ES-I3 (cell line): ENCODE results near the gene NUP210.

Experiments
- H3K36me3 ChIP-seq: 2 replicates; pipeline ENCODE4 v1.6.1; 2013; ENCODE audit warnings: mild to moderate bottlenecking, low read length, control low read depth, moderate library complexity; ENCODE audit not compliant: insufficient read depth
- H3K4me1 ChIP-seq: 2 replicates; pipeline ENCODE4 v1.6.1; 2013; ENCODE audit warnings: mild to moderate bottlenecking, control low read depth, low read length; ENCODE audit not compliant: insufficient read depth
- H3K9ac ChIP-seq: 2 replicates; pipeline ENCODE4 v1.6.1; 2013; ENCODE audit warnings: low read depth, mild to moderate bottlenecking, low read length, moderate library complexity
- H3K9me3 ChIP-seq: 2 replicates; pipeline ENCODE4 v1.6.1; 2013; ENCODE audit warnings: mild to moderate bottlenecking, low read length, moderate library complexity; ENCODE audit not compliant: control insufficient read depth, insufficient read depth

NUP210 gene

DNA sequence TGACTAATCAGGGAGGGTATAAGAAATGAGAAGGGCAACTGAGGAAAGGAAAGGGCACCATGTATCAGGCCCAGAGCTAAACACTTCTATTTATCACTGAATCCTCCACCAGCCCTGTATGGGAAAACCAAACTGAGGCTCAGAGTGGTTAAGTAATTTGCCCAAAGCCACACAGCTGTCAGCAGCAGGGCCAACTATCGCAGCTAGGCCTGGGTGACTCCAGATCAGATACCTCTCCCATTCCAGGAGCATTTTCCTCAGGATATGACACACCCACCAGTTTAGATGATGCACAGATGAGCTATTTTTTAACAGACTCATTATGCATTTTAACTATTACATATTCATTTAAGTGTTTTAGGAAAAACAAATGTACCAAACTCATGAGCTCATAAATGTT, 14.5 kb downstream of the NUP210 start:
- Histone ChIP-seq H3K9me3 (no peaks in the 10 kb centered on the region), H3K9ac (no peak overlapping the region), H3K4me1 (peaks cover 5% of the 10 kb centered on the region; the same call in 1 of the 2 replicates), H3K36me3 (peaks cover 5% of the 10 kb centered on the region; the same call in 1 of the 2 replicates)

DNA sequence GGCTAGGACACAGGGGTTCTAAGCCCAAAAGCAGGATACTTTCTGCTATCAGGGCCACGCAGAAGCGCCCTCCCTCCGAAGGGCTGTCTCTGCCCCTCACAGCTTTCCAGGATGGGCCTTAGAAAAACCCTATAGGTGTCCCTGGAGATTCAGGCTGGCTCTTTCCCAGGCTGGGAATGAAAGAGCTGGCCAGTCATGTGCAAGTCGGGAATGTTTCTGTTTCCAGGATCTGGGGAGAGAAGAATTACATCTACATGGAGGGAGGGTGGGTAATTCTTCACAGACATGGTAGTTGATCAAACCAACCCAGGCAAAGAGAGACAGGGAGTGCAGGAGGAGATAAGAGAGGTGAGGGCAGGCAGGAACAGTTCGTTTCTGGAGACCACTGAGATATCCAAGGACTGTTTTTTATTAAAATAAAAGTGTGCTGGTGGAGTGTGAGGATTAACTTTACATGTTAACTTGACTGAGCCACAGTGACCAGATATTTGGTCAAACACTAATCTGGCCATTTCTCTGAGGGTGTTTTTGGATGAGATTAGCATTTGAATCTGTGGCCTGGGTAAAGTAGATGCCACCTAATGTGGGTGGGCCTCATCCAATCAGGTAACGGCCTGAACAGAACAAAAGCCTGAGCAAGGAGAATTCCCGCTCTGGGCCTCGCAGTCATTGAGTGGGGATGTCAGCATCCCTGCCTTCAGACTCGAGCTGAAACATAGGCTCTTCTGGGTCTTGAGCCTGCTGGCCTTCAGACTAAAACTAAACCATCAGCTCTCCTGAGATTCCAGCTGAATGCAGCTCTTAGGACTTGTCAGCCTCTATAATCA, 15.3 kb downstream of the NUP210 start:
- H3K9me3 ChIP-seq = no peaks in the 10 kb centered on the region
- peaks cover 5% of the 10 kb centered on the region; the same call in 1 of the 2 replicates for H3K36me3 ChIP-seq

DNA sequence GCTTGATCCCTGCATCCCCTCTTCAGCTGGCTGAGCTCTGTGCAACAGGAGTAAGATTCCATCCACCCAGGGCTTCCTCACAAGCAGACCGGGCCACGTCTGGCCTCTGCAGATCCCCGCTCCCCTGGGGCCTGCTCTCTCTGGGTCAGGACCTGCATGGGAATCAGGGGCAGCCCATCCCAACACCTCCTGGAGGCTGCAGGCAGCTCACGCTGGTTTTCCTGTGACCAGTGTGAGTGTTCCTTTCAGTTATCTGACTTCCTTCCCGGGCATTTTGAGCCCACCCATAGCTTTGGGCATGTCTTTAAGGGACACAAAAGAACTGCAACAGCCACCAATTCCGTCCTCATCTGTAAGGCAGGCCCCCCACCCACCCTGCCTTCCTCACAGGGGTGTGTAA, 16.3 kb downstream of the NUP210 start:
- H3K36me3 ChIP-seq = no peaks in the 10 kb centered on the region; the same call in 1 of the 2 replicates
- no peak overlapping the region; the same call in 1 of the 2 replicates for H3K9ac ChIP-seq
- peaks cover 5% of the 10 kb centered on the region; the same call in 1 of the 2 replicates for H3K4me1 ChIP-seq
- H3K9me3 ChIP-seq = no peaks in the 10 kb centered on the region

More for the DNA sequence above, 15.3 kb downstream of the NUP210 start:
- peaks cover 5% of the 10 kb centered on the region; the same call in 1 of the 2 replicates for H3K4me1 ChIP-seq
- no peak overlapping the region for H3K9ac ChIP-seq

DNA sequence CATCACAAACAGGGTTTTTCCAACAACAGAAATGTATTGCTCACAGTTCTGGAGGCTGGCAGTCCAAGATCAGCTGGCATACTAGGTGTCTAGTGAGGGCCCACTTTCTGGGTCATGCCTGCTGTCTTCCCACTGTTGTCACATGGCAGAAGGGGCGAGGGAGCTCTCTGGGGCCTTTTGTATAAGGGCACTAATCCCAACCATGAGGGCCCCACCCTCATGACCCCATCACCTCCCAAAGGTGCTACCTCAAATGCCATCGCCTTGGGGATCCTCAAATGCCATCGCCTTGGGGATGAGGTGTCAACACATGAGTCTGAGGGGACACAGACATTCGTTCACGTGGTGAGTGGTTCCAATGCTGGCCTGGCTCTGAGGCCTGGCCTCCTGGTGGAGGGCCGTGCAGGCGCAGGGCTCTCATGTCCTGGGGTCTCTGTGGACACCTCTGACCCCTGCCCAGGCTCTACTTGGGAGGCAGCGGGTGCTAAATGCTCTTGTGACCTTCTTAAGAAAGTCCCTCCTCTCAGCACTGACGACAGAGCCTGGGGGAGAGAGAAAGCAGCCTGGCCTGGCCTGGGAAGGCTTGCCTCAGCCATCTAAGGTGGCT, 16.8 kb downstream of the NUP210 start:
- Histone ChIP-seq H3K4me1 (peaks cover 5% of the 10 kb centered on the region; the same call in 1 of the 2 replicates), H3K9ac (no peak overlapping the region), H3K36me3 (no peaks in the 10 kb centered on the region; the same call in 1 of the 2 replicates), H3K9me3 (no peaks in the 10 kb centered on the region)

DNA sequence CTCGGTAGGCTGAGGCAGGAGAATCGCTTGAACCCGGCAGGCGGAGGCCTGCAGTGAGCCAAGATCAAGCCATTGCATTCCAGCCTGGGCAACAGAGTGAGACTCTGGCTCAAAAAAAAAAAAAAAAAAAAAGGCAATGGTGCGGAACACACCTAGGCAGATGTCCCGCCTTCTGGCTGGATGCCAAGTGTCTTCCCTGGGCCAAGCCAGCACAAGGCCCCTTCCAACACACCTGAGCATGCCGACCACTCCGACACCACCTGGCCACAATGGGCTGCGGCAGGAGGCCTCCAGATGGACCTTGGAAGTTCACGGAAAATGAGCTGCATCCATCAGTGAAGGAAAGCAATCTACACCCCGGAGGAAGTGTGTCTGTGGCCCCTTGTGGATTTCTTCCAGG, 19.0 kb downstream of the NUP210 start:
- Histone ChIP-seq H3K36me3 (no peaks in the 10 kb centered on the region; the same call in 1 of the 2 replicates), H3K9me3 (no peaks in the 10 kb centered on the region), H3K9ac (no peak overlapping the region), H3K4me1 (peaks cover 5% of the 10 kb centered on the region; the same call in 1 of the 2 replicates)

DNA sequence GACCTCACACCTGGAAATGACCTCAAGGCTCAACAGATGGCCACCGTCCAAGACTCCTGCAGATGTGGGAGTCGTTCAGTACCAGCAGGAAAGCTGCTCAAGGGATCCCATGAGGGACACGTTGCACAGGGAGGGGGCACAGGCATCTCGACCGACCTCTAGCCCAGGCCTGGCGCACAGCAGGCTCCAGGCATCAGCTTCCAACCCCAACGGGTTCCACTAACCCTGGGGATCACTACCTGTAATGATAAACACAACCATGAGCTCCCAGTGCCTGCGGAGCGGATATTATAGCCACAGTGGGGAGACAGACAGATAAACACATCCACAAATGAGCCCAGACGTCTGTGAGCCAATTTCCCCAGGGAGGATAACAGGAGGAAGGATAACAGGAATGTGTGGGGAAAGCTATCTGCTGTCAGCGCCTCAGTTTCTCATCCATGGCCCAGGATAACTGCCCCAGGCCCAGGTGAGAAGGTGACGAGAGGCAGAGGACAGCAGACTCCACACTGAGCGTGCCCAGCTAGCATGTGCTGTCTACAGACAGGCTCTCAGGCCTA, 19.9 kb downstream of the NUP210 start:
- peaks cover 5% of the 10 kb centered on the region; the same call in 1 of the 2 replicates for H3K4me1 ChIP-seq
- no peak overlapping the region for H3K9ac ChIP-seq
- no peaks in the 10 kb centered on the region for H3K9me3 ChIP-seq
- H3K36me3 ChIP-seq = no peaks in the 10 kb centered on the region; the same call in 1 of the 2 replicates

DNA sequence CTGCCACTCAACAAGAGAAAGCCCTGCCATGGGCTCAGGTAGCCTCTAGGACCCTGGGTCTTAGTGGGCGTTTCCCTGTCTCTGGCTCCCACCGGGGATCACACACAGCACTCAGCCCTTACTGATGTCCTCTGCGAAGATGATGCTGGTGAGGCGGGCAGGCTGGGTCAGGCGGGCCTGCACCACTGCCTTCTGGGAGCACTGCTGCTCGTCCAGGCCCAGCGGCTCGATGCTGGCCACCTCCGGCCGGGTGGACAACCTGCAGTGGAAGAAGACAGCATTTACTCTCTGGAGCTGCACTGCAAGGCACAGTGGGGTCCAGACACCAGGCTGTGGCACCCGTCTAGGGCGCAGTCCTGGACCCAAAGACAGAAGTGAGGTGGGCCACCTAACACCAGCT, 20.5 kb downstream of the NUP210 start:
- H3K4me1 ChIP-seq = peaks cover 5% of the 10 kb centered on the region; the same call in 1 of the 2 replicates
- H3K9me3 ChIP-seq = no peaks in the 10 kb centered on the region
- peaks cover under 1% of the 10 kb centered on the region; the same call in 1 of the 2 replicates for H3K36me3 ChIP-seq
- H3K9ac ChIP-seq = no peak overlapping the region

DNA sequence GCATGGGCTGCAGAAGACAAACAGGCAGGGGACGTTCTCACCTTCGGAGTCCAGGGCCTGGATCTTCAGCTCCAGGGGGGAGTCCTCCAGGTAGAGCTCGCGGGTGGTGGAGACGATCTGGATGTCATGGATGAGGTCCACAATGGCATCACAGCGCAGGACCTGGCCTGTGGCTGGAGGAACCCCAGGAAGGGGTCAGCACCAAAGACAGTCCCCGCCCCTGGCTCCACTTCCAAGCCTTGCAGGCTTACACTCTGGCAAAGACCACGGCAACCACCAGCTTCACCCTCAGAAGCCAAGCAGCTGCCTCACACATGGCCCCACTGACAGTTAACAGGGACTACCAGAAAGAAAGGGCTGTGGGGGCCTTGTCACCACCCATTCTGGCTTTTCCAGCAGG, 22.8 kb downstream of the NUP210 start:
- H3K9ac ChIP-seq = no peak overlapping the region
- peaks cover 3% of the 10 kb centered on the region; the same call in 1 of the 2 replicates for H3K36me3 ChIP-seq
- H3K4me1 ChIP-seq = no peaks in the 10 kb centered on the region
- H3K9me3 ChIP-seq = no peaks in the 10 kb centered on the region

DNA sequence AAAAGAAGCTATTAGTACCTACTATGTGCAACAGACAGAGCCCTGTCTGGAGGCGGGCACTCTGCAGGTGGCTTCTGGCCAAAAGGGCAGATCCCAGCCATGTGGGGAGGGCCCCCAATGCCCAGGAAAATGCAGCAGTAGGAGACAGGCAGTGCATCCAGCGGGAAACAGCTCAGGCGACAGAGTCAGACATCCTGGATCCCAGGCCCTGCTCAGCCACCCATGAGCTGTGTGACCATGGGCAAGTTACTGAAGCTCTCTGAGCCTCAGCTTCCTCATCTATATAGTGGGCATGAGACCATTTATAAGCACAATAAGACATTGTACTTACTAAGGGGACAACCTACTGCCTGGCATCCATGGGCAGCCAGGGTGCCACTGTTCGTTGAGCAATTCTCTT, 25.8 kb downstream of the NUP210 start:
- no peak overlapping the region for H3K9ac ChIP-seq
- H3K4me1 ChIP-seq = no peaks in the 10 kb centered on the region
- H3K9me3 ChIP-seq = no peaks in the 10 kb centered on the region
- peaks cover 10% of the 10 kb centered on the region; the same call in 1 of the 2 replicates for H3K36me3 ChIP-seq

DNA sequence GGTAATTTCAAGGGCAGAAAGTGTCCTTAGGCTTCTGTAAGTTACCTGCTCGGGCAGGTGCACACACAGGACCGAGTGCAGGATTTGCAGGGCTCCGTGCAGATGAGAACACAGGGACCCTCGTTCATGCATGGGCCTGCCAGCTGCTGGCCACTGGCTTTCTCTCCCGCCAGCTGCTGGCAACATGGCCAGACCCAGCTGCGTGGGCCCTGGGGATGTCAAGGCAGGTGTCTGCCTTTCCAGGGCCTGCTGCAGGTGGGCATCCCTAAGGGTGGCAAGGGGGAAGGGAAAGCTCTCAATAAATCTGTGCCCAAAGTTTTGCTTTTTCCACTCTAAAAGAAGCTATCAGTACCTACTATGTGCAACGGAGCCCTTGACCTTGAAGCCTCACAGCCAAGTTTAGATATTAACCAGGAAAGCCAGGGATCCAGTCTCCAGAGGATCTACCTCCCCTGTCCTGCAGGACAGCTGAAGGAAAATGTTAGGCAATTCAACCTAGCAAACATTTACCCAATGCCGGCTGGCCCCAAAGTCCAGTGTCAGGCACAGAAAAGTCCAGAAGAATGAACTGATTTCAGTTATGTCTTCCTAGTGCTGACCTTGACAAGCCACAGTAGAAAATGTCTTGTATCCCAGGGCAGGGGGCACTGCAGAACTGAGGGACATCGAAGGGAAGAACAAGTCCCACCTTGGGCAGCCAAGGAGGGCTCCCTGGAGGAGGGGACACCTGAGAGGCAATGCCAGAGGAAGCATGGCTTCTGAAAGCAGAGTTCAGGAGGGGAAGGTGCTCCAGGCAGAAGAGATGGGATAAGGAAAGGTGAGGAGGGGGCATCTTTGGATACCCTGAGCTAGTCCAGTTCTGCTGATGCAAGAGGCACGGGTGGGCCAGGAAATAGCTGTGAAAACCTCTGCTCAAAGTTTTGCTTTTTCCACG, 26.4 kb downstream of the NUP210 start:
- H3K36me3 ChIP-seq = peaks cover 10% of the 10 kb centered on the region; the same call in 1 of the 2 replicates
- no peaks in the 10 kb centered on the region for H3K4me1 ChIP-seq
- H3K9ac ChIP-seq = no peak overlapping the region
- H3K9me3 ChIP-seq = no peaks in the 10 kb centered on the region

DNA sequence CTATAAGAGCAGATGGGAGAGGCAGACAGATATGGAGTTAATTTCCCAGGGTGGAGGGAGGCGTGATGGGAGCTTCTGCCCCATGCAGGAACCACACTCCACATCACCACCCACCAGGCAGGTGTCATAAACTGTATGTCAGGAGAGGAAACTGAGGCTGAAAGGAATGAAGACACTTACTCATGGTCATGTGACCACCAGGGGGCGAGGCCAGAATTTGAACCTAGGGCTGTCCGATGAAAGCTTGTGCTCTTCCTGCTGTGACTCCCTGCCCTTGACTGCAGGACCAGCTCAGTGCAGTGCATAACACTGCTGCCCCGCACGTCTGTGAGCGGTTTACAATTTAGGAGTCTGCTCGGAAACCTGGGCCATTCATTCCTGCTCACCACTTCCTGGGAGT, 28.8 kb downstream of the NUP210 start:
- H3K36me3 ChIP-seq = peaks cover 21% of the 10 kb centered on the region
- H3K4me1 ChIP-seq = no peaks in the 10 kb centered on the region
- no peak overlapping the region for H3K9ac ChIP-seq
- no peaks in the 10 kb centered on the region for H3K9me3 ChIP-seq

DNA sequence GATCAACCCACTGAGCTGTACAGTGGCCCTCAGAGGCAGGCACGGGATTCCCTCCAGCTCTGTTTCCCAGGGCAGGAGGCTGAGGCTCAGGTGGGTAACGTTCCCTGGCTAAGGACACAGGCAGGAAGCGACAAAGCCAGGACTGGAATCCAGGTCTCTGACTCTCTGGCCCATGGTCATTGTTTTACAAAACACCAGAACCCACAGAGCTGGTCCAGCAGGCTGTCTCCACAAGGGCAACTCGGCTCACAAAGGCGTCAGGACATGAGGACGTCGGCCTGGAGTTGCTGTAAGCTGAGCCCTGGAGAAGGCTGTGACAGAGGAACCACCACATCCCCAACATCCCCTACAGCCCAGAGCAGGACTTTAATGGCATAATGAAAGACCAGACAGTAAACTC, 30.7 kb downstream of the NUP210 start:
- H3K9ac ChIP-seq = no peak overlapping the region
- no peaks in the 10 kb centered on the region for H3K4me1 ChIP-seq
- H3K36me3 ChIP-seq = peaks cover 25% of the 10 kb centered on the region
- no peaks in the 10 kb centered on the region for H3K9me3 ChIP-seq

DNA sequence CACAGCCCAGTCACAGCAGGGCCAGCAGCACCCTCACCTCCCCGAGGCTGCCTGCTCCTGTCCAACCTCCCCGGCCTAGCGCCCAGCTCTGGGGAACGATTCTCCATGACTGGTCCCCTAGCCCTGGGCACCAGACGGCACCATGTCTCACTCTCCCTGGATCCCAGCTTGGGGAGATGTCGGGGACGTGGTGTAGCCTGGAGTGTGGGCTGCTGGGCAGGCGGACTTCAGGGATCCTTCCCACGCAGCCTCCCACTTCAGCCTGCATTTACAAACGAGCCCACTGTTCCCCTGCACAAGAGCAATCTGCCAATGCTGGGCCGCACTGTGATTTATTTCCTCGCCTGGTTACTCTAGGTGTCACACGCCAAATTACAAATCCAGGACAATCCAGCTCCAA, 31.3 kb downstream of the NUP210 start:
- Histone ChIP-seq H3K36me3 (peaks cover 24% of the 10 kb centered on the region), H3K9ac (no peak overlapping the region), H3K9me3 (no peaks in the 10 kb centered on the region), H3K4me1 (no peaks in the 10 kb centered on the region)
